ENCODE results near the gene DOCK2.

DNA sequence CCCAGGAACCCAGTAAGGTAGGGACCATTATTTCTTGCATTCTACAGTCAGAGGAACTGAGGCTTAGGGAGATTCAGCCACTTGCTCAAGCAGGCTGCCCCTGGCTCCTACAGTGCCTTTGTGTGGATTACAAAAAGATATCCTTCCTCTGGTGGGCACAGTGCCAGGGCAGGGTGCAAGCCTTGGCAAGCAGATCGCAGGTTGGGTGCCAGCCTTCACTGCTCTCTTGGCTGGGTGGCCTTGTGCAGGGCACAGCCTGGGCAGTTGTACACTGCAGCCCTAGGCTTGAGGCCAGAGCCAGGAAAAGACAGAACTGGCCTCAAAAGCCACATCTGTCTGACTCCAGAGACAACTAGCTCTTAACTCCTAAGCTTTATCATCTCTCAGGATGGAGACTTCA lies 15.0 kb downstream of the DOCK2 start:
- TF ChIP-seq, protein P1, sequence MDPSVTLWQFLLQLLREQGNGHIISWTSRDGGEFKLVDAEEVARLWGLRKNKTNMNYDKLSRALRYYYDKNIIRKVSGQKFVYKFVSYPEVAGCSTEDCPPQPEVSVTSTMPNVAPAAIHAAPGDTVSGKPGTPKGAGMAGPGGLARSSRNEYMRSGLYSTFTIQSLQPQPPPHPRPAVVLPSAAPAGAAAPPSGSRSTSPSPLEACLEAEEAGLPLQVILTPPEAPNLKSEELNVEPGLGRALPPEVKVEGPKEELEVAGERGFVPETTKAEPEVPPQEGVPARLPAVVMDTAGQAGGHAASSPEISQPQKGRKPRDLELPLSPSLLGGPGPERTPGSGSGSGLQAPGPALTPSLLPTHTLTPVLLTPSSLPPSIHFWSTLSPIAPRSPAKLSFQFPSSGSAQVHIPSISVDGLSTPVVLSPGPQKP (CRISPR knock-in tag; IDR thresholded peaks at IDR 0.05): no peak
- TF ChIP-seq, protein P2, sequence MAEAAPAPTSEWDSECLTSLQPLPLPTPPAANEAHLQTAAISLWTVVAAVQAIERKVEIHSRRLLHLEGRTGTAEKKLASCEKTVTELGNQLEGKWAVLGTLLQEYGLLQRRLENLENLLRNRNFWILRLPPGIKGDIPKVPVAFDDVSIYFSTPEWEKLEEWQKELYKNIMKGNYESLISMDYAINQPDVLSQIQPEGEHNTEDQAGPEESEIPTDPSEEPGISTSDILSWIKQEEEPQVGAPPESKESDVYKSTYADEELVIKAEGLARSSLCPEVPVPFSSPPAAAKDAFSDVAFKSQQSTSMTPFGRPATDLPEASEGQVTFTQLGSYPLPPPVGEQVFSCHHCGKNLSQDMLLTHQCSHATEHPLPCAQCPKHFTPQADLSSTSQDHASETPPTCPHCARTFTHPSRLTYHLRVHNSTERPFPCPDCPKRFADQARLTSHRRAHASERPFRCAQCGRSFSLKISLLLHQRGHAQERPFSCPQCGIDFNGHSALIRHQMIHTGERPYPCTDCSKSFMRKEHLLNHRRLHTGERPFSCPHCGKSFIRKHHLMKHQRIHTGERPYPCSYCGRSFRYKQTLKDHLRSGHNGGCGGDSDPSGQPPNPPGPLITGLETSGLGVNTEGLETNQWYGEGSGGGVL (CRISPR knock-in tag; IDR thresholded peaks at IDR 0.05): no peak

All from K562 (cell line).